Measurements from ENCODE around the gene PACSIN2. TPM values are rescaled to one million over a fixed set of nuclear protein-coding genes. Genes with fewer than 3 reads are reported as not detected.

Gene PACSIN2
- total and polyA plus RNA-seq, 8 donors, result 45.1 to 109 (median 95.4) TPM

- WGBS, 2 donors, result 38 to 39% methylated on average over 5 of the region's 5 CpGs
Measured at GRCh38 chr22:42848941-42849550, 165.9 kb downstream of the PACSIN2 start.

GRCh38 chr22:42847110-42847509, 167.8 kb downstream of the PACSIN2 start:
- H3K4me3 ChIP-seq, result no peak overlapping the region
- intact Hi-C loops (cut with DNase I), result no loop called here
- 90 to 97% methylated on average over 3 of the region's 3 CpGs for WGBS, 2 donors
- no peak overlapping the region for H3K27ac ChIP-seq
- no peaks in the 10 kb centered on the region for H3K27me3 ChIP-seq
- H3K9me3 ChIP-seq, result no peaks in the 10 kb centered on the region
- DNase-seq (no peak), FAIRE-seq (no peak), ATAC-seq (no peak)
- H3K36me3 ChIP-seq, result peaks cover 0 to 30% (median 15%) of the 10 kb centered on the region in 3 donors
- peaks cover 5 to 24% (median 15%) of the 10 kb centered on the region in 3 donors for H3K4me1 ChIP-seq
- no peak for TF ChIP-seq CTCF (IDR thresholded peaks at IDR 0.05)

More at GRCh38 chr22:42848941-42849550, 165.9 kb downstream of the PACSIN2 start:
- DNase-seq (peak in 3 of 6 donors; percentile 40 to 53 (median 49)), FAIRE-seq (no peak), ATAC-seq (peak; percentile 26 to 66 (median 58))
- TF ChIP-seq CTCF (IDR thresholded peaks at IDR 0.05), result no peak
- intact Hi-C loops (cut with DNase I), result no loop called here
- no peak overlapping the region for H3K27ac ChIP-seq
- H3K4me1 ChIP-seq, result peaks cover 5 to 24% (median 15%) of the 10 kb centered on the region in 3 donors
- H3K9me3 ChIP-seq, result no peaks in the 10 kb centered on the region
- no peaks in the 10 kb centered on the region for H3K27me3 ChIP-seq
- peak overlapping the region in 1 of 4 donors; percentile 4 for H3K4me3 ChIP-seq
- H3K36me3 ChIP-seq, result peaks cover 0 to 30% (median 15%) of the 10 kb centered on the region in 3 donors

GRCh38 chr22:42844756-42845155, 170.2 kb downstream of the PACSIN2 start:
- Histone ChIP-seq H3K27me3 (no peaks in the 10 kb centered on the region), H3K9me3 (no peaks in the 10 kb centered on the region), H3K36me3 (peaks cover 0 to 39% (median 26%) of the 10 kb centered on the region in 3 donors), H3K4me3 (no peak overlapping the region), H3K27ac (peak overlapping the region in 2 of 4 donors; percentile 2 to 62), H3K4me1 (peaks cover 5 to 16% (median 15%) of the 10 kb centered on the region in 3 donors)
- FAIRE-seq (no peak), DNase-seq (no peak), ATAC-seq (peak; percentile 26 to 80 (median 42))
- 54 to 71% methylated on average over 4 of the region's 4 CpGs for WGBS, 2 donors
- intact Hi-C loops (cut with DNase I), result no loop called here
- TF ChIP-seq CTCF (IDR thresholded peaks at IDR 0.05), result no peak

GRCh38 chr22:42842658-42843370, 172.1 kb downstream of the PACSIN2 start:
- TF ChIP-seq CTCF (IDR thresholded peaks at IDR 0.05), result no peak
- no peaks in the 10 kb centered on the region for H3K27me3 ChIP-seq
- no peak overlapping the region for H3K27ac ChIP-seq
- peak in 1 of 6 donors; percentile 23 for DNase-seq
- H3K36me3 ChIP-seq, result peaks cover 0 to 45% (median 26%) of the 10 kb centered on the region in 3 donors
- H3K9me3 ChIP-seq, result no peaks in the 10 kb centered on the region
- peaks cover 0 to 11% (median 7%) of the 10 kb centered on the region in 3 donors for H3K4me1 ChIP-seq
- no peak for FAIRE-seq
- ATAC-seq, result no peak
- H3K4me3 ChIP-seq, result no peak overlapping the region
- intact Hi-C loops (cut with DNase I), result no loop called here
- WGBS, 2 donors, result 93 to 96% methylated on average over 14 of the region's 14 CpGs

Data from pancreas (tissue), 10 donors.